Neural progenitor cell (in vitro differentiated cells): ENCODE results near the gene STXBP3. TPM values are rescaled to one million over a fixed set of nuclear protein-coding genes. Genes with fewer than 3 reads are reported as not detected.

Experiments used
- DNase-seq: peaks from one replicate; pipeline ENCODE4 v3.0.0-alpha.2; 2016; ENCODE audit warnings: low spot score
- H2AFZ ChIP-seq: fragments of 200-600 bp; sonication (generic); replicated peaks from 2 replicates; pipeline ENCODE4 v1.6.1; 2016; ENCODE audit warnings: antibody characterized with exemption
- H3F3A ChIP-seq: fragments of 200-600 bp; sonication (generic); 2 replicates; pipeline ENCODE4 v1.6.1; 2016; ENCODE audit warnings: antibody characterized with exemption, low read depth
- H3K27ac ChIP-seq: fragments of 200-600 bp; sonication (generic); 2 replicates; pipeline ENCODE4 v1.5.1; 2016; ENCODE audit warnings: mild to moderate bottlenecking
- H3K27me3 ChIP-seq: fragments of 200-600 bp; sonication (generic); 2 replicates; pipeline ENCODE4 v1.6.1; 2016; ENCODE audit warnings: mild to moderate bottlenecking, moderate library complexity
- H3K36me3 ChIP-seq: fragments of 200-600 bp; sonication (generic); 2 replicates; pipeline ENCODE4 v1.5.1; 2016
- H3K4me1 ChIP-seq: fragments of 200-600 bp; sonication (generic); 2 replicates; pipeline ENCODE4 v1.6.1; 2016; ENCODE audit warnings: mixed run types
- H3K4me2 ChIP-seq: fragments of 200-600 bp; sonication (generic); 2 replicates; pipeline ENCODE4 v1.6.1; 2016
- H3K4me3 ChIP-seq: fragments of 200-600 bp; sonication (generic); 2 replicates; pipeline ENCODE4 v1.5.1; 2016
- H3K79me2 ChIP-seq: fragments of 200-600 bp; sonication (generic); 2 replicates; pipeline ENCODE4 v1.6.1; 2016; ENCODE audit warnings: low read depth
- H3K9ac ChIP-seq: fragments of 200-600 bp; sonication (generic); 2 replicates; pipeline ENCODE4 v1.6.1; 2016
- H3K9me3 ChIP-seq: fragments of 200-600 bp; sonication (generic); 2 replicates; pipeline ENCODE4 v1.5.1; 2016; ENCODE audit warnings: low read depth
- H4K20me1 ChIP-seq: fragments of 200-600 bp; sonication (generic); 2 replicates; pipeline ENCODE4 v1.6.1; 2016; ENCODE audit warnings: low read depth
- H3K27ac Mint-ChIP-seq: 3 replicates; pipeline ENCODE4 v1.8.0; 2021; ENCODE audit warnings: mixed read lengths
- H3K27me3 Mint-ChIP-seq: 2 replicates; pipeline ENCODE4 v1.8.0; 2022; ENCODE audit warnings: low read depth, mild to moderate bottlenecking, inconsistent platforms, moderate library complexity, mixed read lengths; ENCODE audit not compliant: insufficient read depth
- H3K36me3 Mint-ChIP-seq: 3 replicates; pipeline ENCODE4 v1.8.0; 2021; ENCODE audit warnings: mixed read lengths
- H3K4me1 Mint-ChIP-seq: 3 replicates; pipeline ENCODE4 v1.8.0; 2021; ENCODE audit warnings: mixed read lengths
- H3K4me3 Mint-ChIP-seq: 3 replicates; pipeline ENCODE4 v1.8.0; 2021; ENCODE audit warnings: mild to moderate bottlenecking, moderate library complexity, mixed read lengths
- H3K9me3 Mint-ChIP-seq: 3 replicates; pipeline ENCODE4 v1.8.0; 2020; ENCODE audit warnings: mixed read lengths
- EZH2 ChIP-seq: fragments of 200-600 bp; sonication (generic); IDR thresholded peaks from 2 replicates; pipeline ENCODE4 v1.6.1; 2017; ENCODE audit warnings: antibody characterized with exemption, mild to moderate bottlenecking, moderate library complexity
- EZH2phosphoT487 ChIP-seq: fragments of 200-600 bp; sonication (generic); IDR thresholded peaks from 2 replicates; pipeline ENCODE4 v1.6.1; 2017; ENCODE audit warnings: antibody characterized with exemption
- total RNA-seq: library from RNA; depleted of rRNA; stranded (reverse); fragments of >200 nt; gene quantifications from 2 replicates; pipeline ENCODE4 v1.2.3, GENCODE V29; 2015; ENCODE audit warnings: low replicate concordance
- TF ChIP-seq, protein P1 (sequence below): fragments of 200-600 bp; sonication (generic); IDR thresholded peaks from 2 replicates; pipeline ENCODE4 v1.5.1; 2017; ENCODE audit warnings: antibody characterized with exemption, mild to moderate bottlenecking

STXBP3 gene
- total RNA-seq, 1 donor from 2014 or later = 89.8 TPM

DNA sequence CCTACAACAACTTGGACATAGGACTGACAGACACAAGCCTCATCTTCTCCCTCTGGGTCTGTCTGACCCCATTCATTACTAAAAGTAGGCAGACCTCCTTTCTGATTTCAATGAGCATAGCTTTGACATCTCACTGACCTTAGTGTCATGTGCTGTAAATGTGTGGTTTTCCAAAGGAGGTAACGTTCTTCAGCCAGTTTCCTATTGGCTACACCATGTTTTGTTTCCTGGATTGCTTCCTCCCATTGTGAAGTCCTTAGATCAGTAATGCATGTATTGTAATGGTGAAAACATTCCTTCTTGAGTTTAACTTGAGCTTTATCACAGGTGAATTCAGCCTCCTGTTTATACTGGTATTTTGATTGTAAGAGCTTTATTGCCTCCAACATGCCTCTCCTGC lies 20.6 kb downstream of the STXBP3 start:
- Mint-ChIP-seq H3K4me3 (no peak overlapping the region), H3K9me3 (no peaks in the 10 kb centered on the region), H3K36me3 (peaks cover 17% of the 10 kb centered on the region), H3K4me1 (no peaks in the 10 kb centered on the region), H3K27ac (no peak overlapping the region), H3K27me3 (no peaks in the 10 kb centered on the region)
- Histone ChIP-seq H3K27ac (no peak overlapping the region), H3K9me3 (no peaks in the 10 kb centered on the region), H3K4me2 (no peak overlapping the region), H2AFZ (no peak overlapping the region), H3F3A (peaks cover 12% of the 10 kb centered on the region), H3K4me3 (no peak overlapping the region), H3K9ac (no peak overlapping the region), H3K4me1 (peaks cover 5% of the 10 kb centered on the region), H4K20me1 (no peaks in the 10 kb centered on the region), H3K79me2 (no peaks in the 10 kb centered on the region), H3K27me3 (no peaks in the 10 kb centered on the region), H3K36me3 (no peaks in the 10 kb centered on the region)
- DNase-seq = no peak
- TF ChIP-seq, protein P1, sequence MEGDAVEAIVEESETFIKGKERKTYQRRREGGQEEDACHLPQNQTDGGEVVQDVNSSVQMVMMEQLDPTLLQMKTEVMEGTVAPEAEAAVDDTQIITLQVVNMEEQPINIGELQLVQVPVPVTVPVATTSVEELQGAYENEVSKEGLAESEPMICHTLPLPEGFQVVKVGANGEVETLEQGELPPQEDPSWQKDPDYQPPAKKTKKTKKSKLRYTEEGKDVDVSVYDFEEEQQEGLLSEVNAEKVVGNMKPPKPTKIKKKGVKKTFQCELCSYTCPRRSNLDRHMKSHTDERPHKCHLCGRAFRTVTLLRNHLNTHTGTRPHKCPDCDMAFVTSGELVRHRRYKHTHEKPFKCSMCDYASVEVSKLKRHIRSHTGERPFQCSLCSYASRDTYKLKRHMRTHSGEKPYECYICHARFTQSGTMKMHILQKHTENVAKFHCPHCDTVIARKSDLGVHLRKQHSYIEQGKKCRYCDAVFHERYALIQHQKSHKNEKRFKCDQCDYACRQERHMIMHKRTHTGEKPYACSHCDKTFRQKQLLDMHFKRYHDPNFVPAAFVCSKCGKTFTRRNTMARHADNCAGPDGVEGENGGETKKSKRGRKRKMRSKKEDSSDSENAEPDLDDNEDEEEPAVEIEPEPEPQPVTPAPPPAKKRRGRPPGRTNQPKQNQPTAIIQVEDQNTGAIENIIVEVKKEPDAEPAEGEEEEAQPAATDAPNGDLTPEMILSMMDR = no peak
- TF ChIP-seq EZH2 (no peak), EZH2phosphoT487 (no peak)

DNA sequence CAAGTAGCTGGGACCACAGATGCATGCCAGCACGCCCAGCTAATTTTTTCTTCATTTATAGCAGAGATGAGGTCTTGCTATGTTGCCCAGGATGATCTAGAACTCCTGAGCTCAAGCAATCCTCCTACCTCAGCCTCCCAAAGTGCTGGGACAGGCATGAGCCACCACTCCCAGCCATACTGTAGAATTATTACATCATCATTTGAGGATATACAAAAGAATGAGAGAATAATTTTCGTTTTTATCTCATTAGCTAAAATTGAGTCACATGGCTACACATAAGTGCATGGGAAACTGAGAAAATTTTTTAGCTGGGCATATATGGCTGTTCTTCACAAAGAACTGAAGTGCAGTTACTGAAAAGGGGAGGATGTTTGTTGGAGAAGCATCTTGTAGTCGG lies 21.2 kb downstream of the STXBP3 start:
- Histone ChIP-seq H3K27me3 (no peaks in the 10 kb centered on the region), H4K20me1 (no peaks in the 10 kb centered on the region), H3K4me3 (no peak overlapping the region), H3K9me3 (no peaks in the 10 kb centered on the region), H3F3A (peaks cover 15% of the 10 kb centered on the region), H3K79me2 (no peaks in the 10 kb centered on the region), H3K4me1 (peaks cover 5% of the 10 kb centered on the region), H3K4me2 (no peak overlapping the region), H2AFZ (no peak overlapping the region), H3K36me3 (no peaks in the 10 kb centered on the region), H3K9ac (no peak overlapping the region), H3K27ac (no peak overlapping the region)
- no peaks in the 10 kb centered on the region for H3K27me3 Mint-ChIP-seq
- TF ChIP-seq EZH2phosphoT487 (no peak), EZH2 (no peak)
- TF ChIP-seq, protein P1 = no peak
- H3K4me3 Mint-ChIP-seq = no peak overlapping the region
- DNase-seq = no peak
- H3K9me3 Mint-ChIP-seq = no peaks in the 10 kb centered on the region
- peaks cover 17% of the 10 kb centered on the region for H3K36me3 Mint-ChIP-seq
- H3K27ac Mint-ChIP-seq = no peak overlapping the region
- H3K4me1 Mint-ChIP-seq = no peaks in the 10 kb centered on the region

DNA sequence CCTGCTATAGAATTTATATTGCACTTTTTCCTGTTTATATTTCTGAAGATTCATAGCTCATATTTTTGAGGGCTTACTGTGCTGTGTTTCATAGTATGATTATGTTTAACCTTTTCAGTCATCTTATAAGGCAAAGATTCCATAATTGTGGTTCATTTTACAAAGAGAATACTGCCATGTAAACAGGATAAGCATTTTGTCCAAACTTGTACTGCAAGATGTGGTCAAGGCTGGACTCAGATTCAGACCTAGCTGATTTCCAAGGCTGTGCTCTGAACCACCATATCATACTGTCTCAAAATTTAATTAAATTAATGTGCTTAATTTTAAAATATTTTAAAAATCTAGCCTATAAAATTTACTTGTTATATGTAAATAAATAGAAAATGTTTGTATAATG lies 31.4 kb downstream of the STXBP3 start:
- peaks cover 14% of the 10 kb centered on the region for H3K36me3 ChIP-seq
- no peak overlapping the region for H3K4me2 ChIP-seq
- H4K20me1 ChIP-seq = no peaks in the 10 kb centered on the region
- Mint-ChIP-seq H3K27me3 (no peaks in the 10 kb centered on the region), H3K27ac (no peak overlapping the region), H3K4me1 (no peaks in the 10 kb centered on the region), H3K36me3 (peaks cover 25% of the 10 kb centered on the region), H3K4me3 (no peak overlapping the region), H3K9me3 (no peaks in the 10 kb centered on the region)
- H3K79me2 ChIP-seq = no peaks in the 10 kb centered on the region
- H3K4me3 ChIP-seq = no peak overlapping the region
- no peak for TF ChIP-seq EZH2phosphoT487
- TF ChIP-seq EZH2 = no peak
- TF ChIP-seq, protein P1 = no peak
- no peaks in the 10 kb centered on the region for H3K27me3 ChIP-seq
- no peaks in the 10 kb centered on the region for H3K9me3 ChIP-seq
- no peak overlapping the region for H2AFZ ChIP-seq
- no peak for DNase-seq
- H3K9ac ChIP-seq = no peak overlapping the region
- no peaks in the 10 kb centered on the region for H3K4me1 ChIP-seq
- no peak overlapping the region for H3K27ac ChIP-seq
- H3F3A ChIP-seq = peaks cover under 1% of the 10 kb centered on the region
